ENCODE data around the gene PHACTR4. TPM values are rescaled to one million over a fixed set of nuclear protein-coding genes. Genes with fewer than 3 reads are reported as not detected.
A peak's percentile ranks its signal among the peaks of the same experiment; 100 is the strongest.

Gene PHACTR4
- polyA plus RNA-seq, 1 donor (not counting 4 experiments of a cell fraction or from before 2014, with no cell fraction given) = 12.2 TPM

GRCh38 chr1:28437924-28438699 is 68.6 kb downstream of the PHACTR4 start:
- Histone ChIP-seq H2AFZ (ENCODE audit: control insufficient read depth, low read length) (no peak overlapping the region), H4K20me1 (ENCODE audit: control insufficient read depth, extremely low read depth, insufficient read depth, low read length) (no peaks in the 10 kb centered on the region), H3K9me1 (ENCODE audit: control insufficient read depth, extremely low read depth, insufficient read depth, low read length) (no peaks in the 10 kb centered on the region), H3K4me3 (ENCODE audit: control insufficient read depth in 2 of 3, extremely low read depth in 1 of 3, insufficient read depth in 2 of 3, low read depth in 1 of 3, low read length in 3 of 3) (peak overlapping the region; percentile 34 to 72 (median 38)), H3K36me3 (ENCODE audit: control insufficient read depth in 2 of 2, extremely low read depth in 1 of 2, insufficient read depth in 2 of 2, low read length in 2 of 2) (no peaks in the 10 kb centered on the region), H3K9ac (ENCODE audit: control insufficient read depth, extremely low read depth, insufficient read depth, low read length) (peak overlapping the region; percentile 73), H3K27ac (ENCODE audit: control insufficient read depth, insufficient read depth, low read length) (peak overlapping the region; percentile 91), H3K79me2 (ENCODE audit: control insufficient read depth, insufficient read depth, low read length) (peaks cover 14% of the 10 kb centered on the region), H3K27me3 (ENCODE audit: control insufficient read depth, extremely low read depth, insufficient read depth, low read length) (no peaks in the 10 kb centered on the region), H3K9me3 (ENCODE audit: control insufficient read depth, low read depth, low read length) (no peaks in the 10 kb centered on the region), H3K4me2 (ENCODE audit: control insufficient read depth, extremely low read depth, insufficient read depth, low read depth, low read length) (peak overlapping the region; percentile 79), H3K4me1 (ENCODE audit: control insufficient read depth, extremely low read depth, insufficient read depth, low read length) (peaks cover 30% of the 10 kb centered on the region)
- dilution Hi-C loops (cut with MboI; ENCODE audit: extremely low pct_ligation_motif_present, low sequenced_read_pairs) = no loop called here
- DNase-seq (ENCODE audit: low read depth, low spot score) = peak; percentile 83
- FAIRE-seq = peak; percentile 98
- no peak for TF ChIP-seq CTCF (optimal IDR thresholded peaks at IDR 0.05 in 1 of 3, IDR thresholded peaks at IDR 0.05 in 1 of 3, conservative IDR thresholded peaks at IDR 0.05 in 1 of 3; ENCODE audit: extremely low read depth in 1 of 3, insufficient read depth in 2 of 3, low read length in 3 of 3)
- TF ChIP-seq EZH2 (IDR thresholded peaks at IDR 0.05; ENCODE audit: low read length) = no peak

GRCh38 chr1:28439320-28439719 is 69.8 kb downstream of the PHACTR4 start:
- H3K4me1 ChIP-seq (ENCODE audit: control insufficient read depth, extremely low read depth, insufficient read depth, low read length) = peaks cover 30% of the 10 kb centered on the region
- no peak overlapping the region for H2AFZ ChIP-seq (ENCODE audit: control insufficient read depth, low read length)
- no peaks in the 10 kb centered on the region for H3K9me3 ChIP-seq (ENCODE audit: control insufficient read depth, low read depth, low read length)
- TF ChIP-seq CTCF (optimal IDR thresholded peaks at IDR 0.05 in 1 of 3, IDR thresholded peaks at IDR 0.05 in 1 of 3, conservative IDR thresholded peaks at IDR 0.05 in 1 of 3; ENCODE audit: extremely low read depth in 1 of 3, insufficient read depth in 2 of 3, low read length in 3 of 3) (no peak), EZH2 (IDR thresholded peaks at IDR 0.05; ENCODE audit: low read length) (no peak)
- H3K9me1 ChIP-seq (ENCODE audit: control insufficient read depth, extremely low read depth, insufficient read depth, low read length) = no peaks in the 10 kb centered on the region
- no peaks in the 10 kb centered on the region for H3K36me3 ChIP-seq (ENCODE audit: control insufficient read depth in 2 of 2, extremely low read depth in 1 of 2, insufficient read depth in 2 of 2, low read length in 2 of 2)
- no peaks in the 10 kb centered on the region for H4K20me1 ChIP-seq (ENCODE audit: control insufficient read depth, extremely low read depth, insufficient read depth, low read length)
- peak overlapping the region; percentile 91 for H3K27ac ChIP-seq (ENCODE audit: control insufficient read depth, insufficient read depth, low read length)
- FAIRE-seq = peak; percentile 5
- dilution Hi-C loops (cut with MboI; ENCODE audit: extremely low pct_ligation_motif_present, low sequenced_read_pairs) = no loop called here
- peak overlapping the region in 2 of 3 experiments; percentile 34 to 72 for H3K4me3 ChIP-seq (ENCODE audit: control insufficient read depth in 2 of 3, extremely low read depth in 1 of 3, insufficient read depth in 2 of 3, low read depth in 1 of 3, low read length in 3 of 3)
- H3K27me3 ChIP-seq (ENCODE audit: control insufficient read depth, extremely low read depth, insufficient read depth, low read length) = no peaks in the 10 kb centered on the region
- peak overlapping the region; percentile 73 for H3K9ac ChIP-seq (ENCODE audit: control insufficient read depth, extremely low read depth, insufficient read depth, low read length)
- H3K79me2 ChIP-seq (ENCODE audit: control insufficient read depth, insufficient read depth, low read length) = peaks cover 14% of the 10 kb centered on the region
- H3K4me2 ChIP-seq (ENCODE audit: control insufficient read depth, extremely low read depth, insufficient read depth, low read depth, low read length) = peak overlapping the region; percentile 79
- DNase-seq (ENCODE audit: low read depth, low spot score) = no peak

Data from keratinocyte (primary cell).